Glutamatergic neuron (in vitro differentiated cells): Measurements from ENCODE around the gene DNLZ. TPM values are rescaled to one million over a fixed set of nuclear protein-coding genes. Genes with fewer than 3 reads are reported as not detected.

ENCODE experiments used
- DNase-seq: peaks from one replicate; pipeline ENCODE4 v3.0.0; 2022
- H3K27ac Mint-ChIP-seq: one replicate; pipeline ENCODE4 v1.8.0; 2020; ENCODE audit warnings: mild to moderate bottlenecking, mixed read lengths, inconsistent platforms; ENCODE audit not compliant: unreplicated experiment
- H3K27me3 Mint-ChIP-seq: one replicate; pipeline ENCODE4 v1.8.0; 2020; ENCODE audit warnings: mild to moderate bottlenecking, moderate library complexity, mixed read lengths, inconsistent platforms; ENCODE audit not compliant: unreplicated experiment
- H3K36me3 Mint-ChIP-seq: one replicate; pipeline ENCODE4 v1.8.0; 2020; ENCODE audit warnings: mild to moderate bottlenecking, mixed read lengths, inconsistent platforms; ENCODE audit not compliant: unreplicated experiment
- H3K4me1 Mint-ChIP-seq: one replicate; pipeline ENCODE4 v1.8.0; 2020; ENCODE audit warnings: mild to moderate bottlenecking, low read depth, mixed read lengths, inconsistent platforms; ENCODE audit not compliant: unreplicated experiment
- H3K4me3 Mint-ChIP-seq: one replicate; pipeline ENCODE4 v1.8.0; 2020; ENCODE audit warnings: mild to moderate bottlenecking, mixed read lengths, inconsistent platforms; ENCODE audit not compliant: unreplicated experiment
- H3K9me3 Mint-ChIP-seq: one replicate; pipeline ENCODE4 v1.8.0; 2020; ENCODE audit warnings: mild to moderate bottlenecking, moderate library complexity, mixed read lengths, inconsistent platforms; ENCODE audit not compliant: unreplicated experiment
- CTCF ChIP-seq: fragments of 200-600 bp; sonication (generic); IDR thresholded peaks from one replicate; pipeline ENCODE4 v1.5.0; 2021; ENCODE audit not compliant: partially characterized antibody, unreplicated experiment
- total RNA-seq: library from RNA; stranded (reverse); fragmentation: NEBNext Ultra II Directional; extraction: Animal tissue kit (Norgen Biotek cat#: 25700); gene quantifications from one replicate; pipeline ENCODE4 v1.2.1, GENCODE V29; 2021; ENCODE audit not compliant: unreplicated experiment

Gene DNLZ
- total RNA-seq, 1 donor from 2014 or later = 16.5 TPM

GRCh38 chr9:136314944-136315343 lies 48.6 kb downstream of the DNLZ start:
- H3K27ac Mint-ChIP-seq = peak overlapping the region; percentile 43
- no peak for TF ChIP-seq CTCF
- H3K27me3 Mint-ChIP-seq = peaks cover 14% of the 10 kb centered on the region
- DNase-seq = no peak
- H3K4me3 Mint-ChIP-seq = peak overlapping the region; percentile 68
- peaks cover 23% of the 10 kb centered on the region for H3K36me3 Mint-ChIP-seq
- H3K4me1 Mint-ChIP-seq = peaks cover 16% of the 10 kb centered on the region
- peaks cover 23% of the 10 kb centered on the region for H3K9me3 Mint-ChIP-seq

- Mint-ChIP-seq H3K27me3 (peaks cover 14% of the 10 kb centered on the region), H3K36me3 (peaks cover 23% of the 10 kb centered on the region)
Observed at GRCh38 chr9:136314056-136314416, 49.5 kb downstream of the DNLZ start.

GRCh38 chr9:136313111-136314055 lies 50.2 kb downstream of the DNLZ start:
- Mint-ChIP-seq H3K27me3 (peaks cover 14% of the 10 kb centered on the region), H3K36me3 (peaks cover 23% of the 10 kb centered on the region), H3K4me3 (no peak overlapping the region), H3K27ac (no peak overlapping the region), H3K4me1 (peaks cover 16% of the 10 kb centered on the region), H3K9me3 (peaks cover 23% of the 10 kb centered on the region)
- TF ChIP-seq CTCF = no peak
- no peak for DNase-seq

More at GRCh38 chr9:136314056-136314416, 49.5 kb downstream of the DNLZ start:
- Mint-ChIP-seq H3K9me3 (peaks cover 23% of the 10 kb centered on the region), H3K4me3 (no peak overlapping the region), H3K27ac (no peak overlapping the region), H3K4me1 (peaks cover 16% of the 10 kb centered on the region)
- DNase-seq = no peak
- no peak for TF ChIP-seq CTCF

GRCh38 chr9:136312436-136312835 lies 51.1 kb downstream of the DNLZ start:
- H3K27me3 Mint-ChIP-seq = peaks cover 13% of the 10 kb centered on the region
- peaks cover 23% of the 10 kb centered on the region for H3K36me3 Mint-ChIP-seq
- H3K27ac Mint-ChIP-seq = no peak overlapping the region
- H3K9me3 Mint-ChIP-seq = peaks cover 23% of the 10 kb centered on the region
- no peak overlapping the region for H3K4me3 Mint-ChIP-seq
- peak; percentile 24 for DNase-seq
- peaks cover 15% of the 10 kb centered on the region for H3K4me1 Mint-ChIP-seq
- no peak for TF ChIP-seq CTCF

- peaks cover 12% of the 10 kb centered on the region for H3K27me3 Mint-ChIP-seq
- H3K36me3 Mint-ChIP-seq = peaks cover 23% of the 10 kb centered on the region
- peaks cover 23% of the 10 kb centered on the region for H3K9me3 Mint-ChIP-seq
- no peak overlapping the region for H3K4me3 Mint-ChIP-seq
- no peak overlapping the region for H3K27ac Mint-ChIP-seq
- peak; percentile 19 for DNase-seq
- H3K4me1 Mint-ChIP-seq = peaks cover 10% of the 10 kb centered on the region
- TF ChIP-seq CTCF = no peak
Observed at GRCh38 chr9:136312009-136312375, 51.6 kb downstream of the DNLZ start.
